KOPT-K1 (cell line): ENCODE data around the gene NDUFB8.

Experiments used
- H3K27ac ChIP-seq: fragments of 200-600 bp; sonication (generic); 2 replicates; pipeline ENCODE4 v1.5.1; 2016; ENCODE audit warnings: antibody characterized with exemption, mild to moderate bottlenecking, low read depth, low read length; ENCODE audit not compliant: poor library complexity, severe bottlenecking
- H3K36me3 ChIP-seq: fragments of 200-600 bp; sonication (generic); 2 replicates; pipeline ENCODE4 v1.5.1; 2017; ENCODE audit warnings: antibody characterized with exemption, mild to moderate bottlenecking, low read length, moderate library complexity; ENCODE audit not compliant: insufficient read depth
- H3K9me3 ChIP-seq: fragments of 200-600 bp; sonication (generic); 2 replicates; pipeline ENCODE4 v1.5.1; 2017; ENCODE audit warnings: antibody characterized with exemption, low read length, mild to moderate bottlenecking; ENCODE audit not compliant: insufficient read depth, poor library complexity, severe bottlenecking

NDUFB8 gene

GRCh38 chr10:100481462-100482081 is 48.1 kb downstream of the NDUFB8 start:
- H3K9me3 ChIP-seq, result no peaks in the 10 kb centered on the region
- peaks cover 38% of the 10 kb centered on the region for H3K36me3 ChIP-seq
- H3K27ac ChIP-seq, result peak overlapping the region; percentile 81

- Histone ChIP-seq H3K27ac (no peak overlapping the region), H3K9me3 (no peaks in the 10 kb centered on the region), H3K36me3 (peaks cover 23% of the 10 kb centered on the region)
Observed at GRCh38 chr10:100480002-100480401, 49.7 kb downstream of the NDUFB8 start.

- H3K27ac ChIP-seq, result no peak overlapping the region
- H3K36me3 ChIP-seq, result peaks cover 13% of the 10 kb centered on the region
- H3K9me3 ChIP-seq, result no peaks in the 10 kb centered on the region
Observed at GRCh38 chr10:100479037-100479436, 50.6 kb downstream of the NDUFB8 start.

- H3K36me3 ChIP-seq, result peaks cover 2% of the 10 kb centered on the region; the same call in 1 of the 2 replicates
- H3K27ac ChIP-seq, result no peak overlapping the region
- H3K9me3 ChIP-seq, result no peaks in the 10 kb centered on the region
Observed at GRCh38 chr10:100477970-100478369, 51.7 kb downstream of the NDUFB8 start.
